Stimulated activated CD8-positive, alpha-beta memory T cell treated with anti-CD3 and anti-CD28 coated beads, Interleukin-2, amount 100 ng/mL, for 1 hour (primary cell): Measurements from ENCODE around the gene INPP5D.
"Not testable (repeated sequence)": the region's sequence is repeated elsewhere in the genome, so short reads cannot be mapped to it uniquely, and the experiment has no call there.

ENCODE experiments used
- DNase-seq, 2 donors: peaks; one replicate each; pipeline ENCODE4 v3.0.0-alpha.2; 2020; ENCODE audit warnings: low read depth in 2 of 2

Gene INPP5D

GRCh38 chr2:233053928-233054784, 6.0 kb upstream of the INPP5D start:
- DNase-seq, result peak; percentile 41 to 55

GRCh38 chr2:233055362-233055761, 4.8 kb upstream of the INPP5D start:
- no peak for DNase-seq

GRCh38 chr2:233056961-233057605, 3.1 kb upstream of the INPP5D start:
- no peak for DNase-seq

- DNase-seq, result no peak
These were observed 1.2 kb upstream of the INPP5D start for GRCh38 chr2:233058717-233059546.

- DNase-seq, result no peak
These were observed 670 bp upstream of the INPP5D start for GRCh38 chr2:233059547-233059796.

GRCh38 chr2:233060501-233060979, 398 bp downstream of the INPP5D start:
- no peak for DNase-seq

- no peak for DNase-seq
These were observed 943 bp downstream of the INPP5D start for GRCh38 chr2:233060980-233061590.

- no peak for DNase-seq
These were observed 1.7 kb downstream of the INPP5D start for GRCh38 chr2:233061591-233062450.

- no peak for DNase-seq
These were observed 2.3 kb downstream of the INPP5D start for GRCh38 chr2:233062451-233062850.

GRCh38 chr2:233062946-233063268, 2.8 kb downstream of the INPP5D start:
- no peak for DNase-seq

GRCh38 chr2:233063269-233063975, 3.3 kb downstream of the INPP5D start:
- no peak for DNase-seq

GRCh38 chr2:233063976-233064411, 3.9 kb downstream of the INPP5D start:
- DNase-seq, result no peak

GRCh38 chr2:233064530-233065199, 4.5 kb downstream of the INPP5D start:
- DNase-seq, result no peak

GRCh38 chr2:233065200-233065589, 5.1 kb downstream of the INPP5D start:
- DNase-seq, result not testable (repeated sequence)

- DNase-seq, result no peak
These were observed 5.9 kb downstream of the INPP5D start for GRCh38 chr2:233065954-233066470.

- no peak for DNase-seq
These were observed 8.7 kb downstream of the INPP5D start for GRCh38 chr2:233068762-233069418.

- DNase-seq, result no peak
These were observed 12.7 kb downstream of the INPP5D start for GRCh38 chr2:233072838-233073237.

GRCh38 chr2:233074106-233074505, 14.0 kb downstream of the INPP5D start:
- DNase-seq, result no peak
